ENCODE results near the gene KMT5C.
"Not testable (repeated sequence)": the region's sequence is repeated elsewhere in the genome, so short reads cannot be mapped to it uniquely, and the experiment has no call there.

DNA sequence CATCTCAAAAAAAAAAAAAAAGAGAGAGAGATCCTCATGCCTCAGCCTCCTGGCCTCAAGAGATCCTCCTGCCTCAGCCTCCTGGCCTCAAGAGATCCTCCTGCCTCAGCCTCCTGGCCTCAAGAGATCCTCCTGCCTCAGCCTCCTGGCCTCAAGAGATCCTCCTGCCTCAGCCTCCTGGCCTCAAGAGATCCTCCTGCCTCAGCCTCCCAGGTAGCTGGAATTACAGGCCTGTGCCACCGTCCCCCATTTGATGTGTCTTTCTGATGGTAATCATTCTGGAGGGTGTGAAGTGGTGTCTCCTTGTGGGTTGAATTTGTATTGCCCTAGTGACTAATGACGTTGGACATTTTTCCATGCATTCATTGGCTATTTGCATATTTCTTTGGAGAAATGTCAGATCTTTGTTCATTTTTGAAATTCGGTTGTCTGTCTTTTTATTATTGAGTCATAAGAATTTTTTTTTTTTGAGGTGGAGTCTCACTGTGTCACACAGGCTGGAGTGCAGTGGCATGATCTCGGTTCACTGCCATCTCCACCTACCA lies 10.8 kb upstream of the KMT5C start:
- TF ChIP-seq CTCF (IDR thresholded peaks at IDR 0.05); POLR2A (IDR thresholded peaks at IDR 0.05; ENCODE audit: low read depth): not testable (repeated sequence)

All from esophagus muscularis mucosa (tissue), 3 donors.